GM19468 (cell line): ENCODE data around the gene PPP2CA.
"Not testable (repeated sequence)": the region's sequence is repeated elsewhere in the genome, so short reads cannot be mapped to it uniquely, and the experiment has no call there.

Experiments used
- ATAC-seq: cut with Tn5 transposase; IDR thresholded peaks from one replicate; pipeline ENCODE4 v1.9.1; 2021; ENCODE audit warnings: mild to moderate bottlenecking, moderate library complexity, moderate number of reproducible peaks; ENCODE audit not compliant: unreplicated experiment; ENCODE audit errors: extremely low read depth

Gene PPP2CA

DNA sequence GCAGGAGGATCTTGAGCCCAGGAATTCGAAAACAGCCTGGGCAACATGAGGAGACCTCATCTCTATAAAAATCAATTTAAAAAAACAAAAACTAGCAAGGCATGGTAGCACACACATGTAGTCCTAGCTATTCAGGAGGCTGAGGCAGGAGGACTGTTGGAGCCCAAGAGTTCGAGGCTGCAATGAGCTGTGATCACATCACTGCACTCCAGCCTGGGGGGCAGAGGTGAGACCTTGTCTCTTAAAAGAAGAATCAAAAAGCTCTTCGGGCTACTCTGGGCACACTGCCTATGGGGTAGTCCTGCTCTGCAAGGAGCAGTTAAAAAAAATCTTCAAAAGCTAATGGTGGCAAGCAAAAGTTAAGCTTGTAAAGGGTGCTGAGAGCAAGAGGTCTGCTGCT, 72.6 kb downstream of the PPP2CA start:
- ATAC-seq: no peak

DNA sequence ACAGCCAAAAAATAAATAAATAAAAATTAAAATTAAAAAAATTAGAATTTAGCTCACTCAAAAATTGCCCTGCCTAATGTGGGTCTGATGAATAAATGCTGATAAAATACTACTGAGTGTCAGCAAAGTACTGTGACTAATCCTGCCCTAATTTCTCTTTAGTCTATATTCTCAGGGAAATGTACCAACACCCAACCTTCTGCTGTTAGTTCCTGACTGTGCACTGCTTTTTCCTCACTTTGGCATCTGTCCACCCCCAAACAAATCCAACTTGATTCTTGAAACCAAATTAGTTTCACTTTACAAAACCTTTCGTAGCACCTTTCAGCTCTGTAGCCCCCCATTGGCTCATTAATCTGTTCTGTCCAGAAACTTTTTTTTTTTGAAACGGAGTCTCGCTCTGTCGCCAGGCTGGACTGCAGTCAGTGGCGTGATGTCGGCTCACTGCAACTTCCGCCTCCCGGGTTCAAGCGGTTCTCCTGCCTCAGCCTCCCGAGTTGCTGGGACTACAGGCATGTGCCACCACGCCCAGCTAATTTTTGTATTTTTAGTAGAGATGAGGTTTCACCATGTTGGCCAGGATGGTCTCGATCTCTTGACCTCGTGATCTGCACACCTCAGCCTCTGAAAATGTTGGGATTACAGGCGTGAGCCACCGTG, 73.6 kb downstream of the PPP2CA start:
- not testable (repeated sequence) for ATAC-seq

DNA sequence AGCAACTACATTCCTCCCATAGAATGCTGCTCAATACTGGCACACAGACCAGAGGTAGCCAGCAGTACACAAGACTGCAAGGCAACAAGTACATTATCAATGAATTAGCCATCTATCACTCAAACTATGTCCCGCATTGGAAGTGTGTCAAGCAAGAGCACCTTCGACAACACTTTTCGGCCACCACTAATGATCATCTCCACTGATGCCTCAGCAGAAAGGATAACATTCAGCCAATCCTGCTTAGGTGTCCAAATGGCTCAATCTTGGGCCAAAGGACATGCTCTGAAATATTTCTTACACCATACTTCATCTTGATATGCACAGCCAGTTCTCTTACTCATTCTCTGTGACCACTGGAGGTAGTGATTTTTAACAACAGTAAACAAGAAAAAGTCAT, 74.2 kb downstream of the PPP2CA start:
- ATAC-seq: no peak

DNA sequence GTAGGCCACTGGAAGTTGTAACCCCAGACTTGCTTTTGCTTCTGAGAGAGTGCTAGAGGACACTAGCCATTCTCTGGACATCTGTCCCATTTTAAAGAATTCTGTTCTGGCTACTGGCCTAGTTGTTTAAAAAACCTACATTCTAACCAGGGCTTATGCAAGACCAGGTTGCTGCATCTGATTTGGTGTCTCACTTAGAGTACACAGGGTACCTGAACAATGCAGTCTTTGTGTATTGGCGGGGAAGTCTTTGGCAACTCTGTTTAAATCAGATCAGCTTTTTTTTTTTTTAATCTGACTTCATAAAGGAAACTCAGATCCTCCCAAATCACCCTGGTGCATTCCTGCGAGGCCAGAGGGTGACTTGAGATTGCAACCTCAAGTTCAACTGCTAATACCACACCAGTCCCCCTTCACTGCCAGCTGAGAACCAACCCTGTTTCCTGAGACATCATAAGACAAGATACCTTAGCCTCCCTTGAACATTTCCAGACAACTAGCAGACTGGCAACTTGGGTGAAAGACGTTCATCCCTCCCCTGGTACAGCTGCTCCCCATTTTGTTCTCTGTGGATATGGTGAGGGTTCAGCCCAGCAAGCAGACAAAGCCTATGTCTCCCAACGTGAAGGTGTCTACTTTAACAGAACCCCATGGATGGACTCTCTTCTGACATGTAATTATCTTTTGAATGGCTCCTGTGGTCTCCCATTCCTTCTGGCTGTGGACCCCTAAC, 76.1 kb downstream of the PPP2CA start:
- ATAC-seq: no peak

DNA sequence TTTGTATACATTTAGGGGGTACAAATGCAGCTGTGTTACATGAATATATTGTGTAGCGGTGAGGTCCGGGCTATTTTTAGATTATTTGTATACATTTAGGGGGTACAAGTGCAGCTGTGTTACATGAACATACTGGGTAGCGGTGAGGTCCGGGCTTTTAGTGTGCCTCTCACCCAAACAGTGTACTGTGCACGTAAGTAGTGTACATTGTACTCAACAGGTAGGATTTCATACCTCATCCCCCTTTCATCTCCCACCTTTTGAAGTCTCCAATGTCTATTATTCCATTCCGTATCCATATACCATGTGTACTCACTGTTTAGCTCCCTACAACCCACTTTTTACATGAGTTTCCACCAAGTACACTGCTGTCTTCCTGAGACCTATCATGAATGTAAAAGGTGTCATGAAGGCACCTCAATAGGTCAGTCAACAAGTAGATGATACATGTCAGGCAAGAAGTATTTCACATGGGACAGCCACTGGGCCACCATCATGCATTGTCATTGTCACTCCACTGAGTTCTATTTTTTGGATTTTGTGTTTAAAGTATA, 76.8 kb downstream of the PPP2CA start:
- ATAC-seq: no peak

DNA sequence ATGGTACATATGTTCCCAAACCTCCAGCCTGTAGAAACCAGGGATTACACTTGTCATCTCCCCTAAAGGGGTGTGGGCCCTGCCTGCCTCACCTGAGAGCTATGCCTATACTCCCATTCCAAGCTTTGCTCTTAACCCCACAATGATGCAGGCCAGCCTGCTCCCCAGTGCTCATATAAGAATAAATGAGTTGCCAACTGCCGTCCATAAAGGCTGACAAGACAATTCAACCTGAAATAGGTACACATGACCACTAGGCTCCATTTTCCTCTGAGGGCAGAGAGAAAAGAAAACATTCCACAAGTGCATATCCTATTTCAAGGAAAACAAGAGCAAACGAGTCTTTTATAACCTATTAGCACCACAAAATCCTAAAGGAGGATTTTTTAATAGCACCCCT, 77.6 kb downstream of the PPP2CA start:
- ATAC-seq: no peak

DNA sequence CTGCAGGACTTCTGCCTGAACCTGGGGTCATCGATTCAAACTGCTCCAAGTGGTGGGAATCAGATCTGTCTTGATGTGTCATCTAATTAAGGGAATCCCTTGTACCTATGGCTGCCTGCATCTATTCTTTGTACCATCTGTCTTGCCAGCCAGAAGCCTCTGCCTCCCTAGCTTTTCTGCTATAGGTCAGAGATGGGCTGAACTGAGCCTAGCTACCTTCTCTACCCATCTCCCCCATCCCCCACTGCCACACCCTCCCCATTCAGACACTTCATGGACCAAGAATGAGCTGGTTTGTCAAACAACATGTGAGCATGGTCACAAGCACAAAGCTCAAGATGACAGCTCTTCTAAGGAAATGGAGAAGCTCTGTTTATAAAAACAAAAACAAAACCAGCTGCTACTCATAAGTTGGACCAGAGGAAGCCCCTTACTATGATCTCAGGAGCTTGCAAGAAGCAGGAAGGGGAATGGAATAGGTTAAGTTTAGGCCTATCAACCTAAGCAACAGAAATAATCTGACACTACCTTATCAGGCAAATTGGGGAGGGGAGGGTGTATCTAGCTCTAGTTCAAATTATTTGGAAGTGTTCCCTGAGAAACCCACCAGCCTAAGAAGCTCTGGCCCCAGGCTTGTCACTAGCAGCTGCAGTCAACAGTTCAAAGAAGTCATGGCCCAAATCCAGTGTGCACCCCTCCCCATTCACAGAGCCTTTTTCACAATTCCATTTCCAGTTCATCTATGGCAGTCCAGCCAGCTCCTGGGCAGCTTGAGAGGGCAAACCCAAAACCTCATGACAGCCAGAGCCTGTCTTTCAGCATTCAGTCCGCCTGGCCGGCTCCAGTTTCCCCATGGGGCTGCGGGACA, 79.0 kb downstream of the PPP2CA start:
- no peak for ATAC-seq

DNA sequence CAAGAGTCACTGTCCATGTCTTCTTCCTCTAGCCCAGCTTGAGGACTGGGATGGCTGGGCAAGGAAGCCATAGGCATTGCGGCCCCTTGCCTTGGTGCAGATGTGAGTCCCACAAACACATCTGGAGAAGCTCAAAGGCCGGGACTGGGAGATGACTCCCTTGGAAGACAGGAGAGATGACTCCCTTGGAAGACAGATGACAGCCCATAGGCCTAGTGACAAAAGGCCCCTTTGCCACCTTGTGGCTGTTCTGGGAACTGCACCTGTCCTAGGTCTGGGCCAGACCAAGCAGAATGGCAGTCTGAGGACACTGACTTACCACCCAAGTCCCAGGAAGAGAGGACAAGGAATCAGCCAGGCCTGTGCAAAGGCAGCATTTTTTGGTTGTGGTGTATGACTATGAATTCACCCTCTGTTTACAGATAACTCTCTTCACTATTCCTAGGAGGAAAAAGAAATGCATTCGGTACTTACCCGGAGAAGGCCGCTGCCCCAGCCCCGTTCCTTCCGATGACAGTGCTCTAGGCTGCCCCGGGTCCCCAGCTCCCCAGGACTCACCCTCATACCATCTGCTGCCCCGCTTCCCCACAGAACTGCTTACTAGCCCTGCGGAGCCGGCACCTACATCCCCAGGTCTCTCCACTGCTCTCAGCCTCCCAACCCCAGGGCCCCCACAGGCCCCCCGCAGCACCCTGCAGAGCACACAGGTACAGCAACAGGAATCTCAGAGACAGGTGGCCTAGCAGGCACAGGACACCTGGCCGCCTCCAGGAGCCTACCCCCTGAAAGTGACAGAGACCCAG, 79.9 kb downstream of the PPP2CA start:
- ATAC-seq: no peak

DNA sequence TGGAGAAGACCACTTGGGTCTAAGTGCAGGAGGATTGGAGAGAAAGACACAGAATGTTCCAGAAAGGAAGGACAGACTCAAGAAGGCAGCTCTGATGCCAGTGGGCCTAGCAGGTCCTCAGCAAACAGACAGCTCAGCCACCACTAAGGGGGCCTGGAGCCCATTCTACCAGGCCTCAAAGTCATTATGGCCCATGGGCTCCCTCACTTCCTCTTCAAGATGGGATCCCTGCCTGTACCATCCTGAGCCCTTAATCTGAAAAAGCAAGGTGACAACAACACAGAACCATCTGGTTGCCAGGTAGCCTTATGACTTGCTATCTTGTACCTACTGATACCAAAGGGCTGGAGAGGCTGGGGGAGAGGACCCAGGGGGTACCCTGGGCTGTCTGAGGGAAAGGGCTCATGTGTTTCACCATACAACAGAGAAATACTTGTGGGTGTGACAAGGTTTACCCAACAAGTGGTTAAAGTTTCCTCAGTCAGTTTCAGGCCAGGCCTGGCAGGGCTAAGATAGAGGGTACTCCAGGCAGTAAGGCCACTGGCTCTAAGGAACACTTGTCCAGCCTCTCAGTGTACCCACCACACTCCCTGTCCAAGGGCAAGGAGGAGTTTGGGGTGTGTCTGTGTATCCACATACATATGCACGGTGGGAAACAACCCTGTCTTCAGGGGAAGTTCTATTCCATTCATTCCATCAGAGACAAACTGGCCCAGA, 80.7 kb downstream of the PPP2CA start:
- no peak for ATAC-seq
